WTC11 (cell line): ENCODE data around the gene HSPB6. TPM values are rescaled to one million over a fixed set of nuclear protein-coding genes. Genes with fewer than 3 reads are reported as not detected.

Experiments
- ATAC-seq: fragments of 200-7000 bp; cut with Tn5 transposase; 2 replicates; pipeline ENCODE4 v1.10.0; 2021; ENCODE audit warnings: mild to moderate bottlenecking, moderate library complexity
- CTCF ChIA-PET: fragments of 300-600 bp; sonication (Branson Sonifier 250); formaldehyde crosslinking; loops from one replicate; lab custom pipeline; 2021; ENCODE audit warnings: antibody characterized with exemption; lab: Charles Lee
- POLR2A ChIA-PET: fragments of 350-600 bp; sonication (Branson Sonifier 250); formaldehyde crosslinking; loops from one replicate; lab custom pipeline; 2021; ENCODE audit warnings: antibody characterized with exemption; lab: Charles Lee
- DNase-seq: peaks from one replicate; pipeline ENCODE4 v3.0.0; 2021; ENCODE audit warnings: low spot score
- H3K27ac Mint-ChIP-seq: 2 replicates; pipeline ENCODE4 v1.8.0; 2021; ENCODE audit warnings: mixed read lengths
- H3K27me3 Mint-ChIP-seq: 2 replicates; pipeline ENCODE4 v1.8.0; 2021; ENCODE audit warnings: low read depth, mild to moderate bottlenecking, moderate library complexity, mixed read lengths
- H3K36me3 Mint-ChIP-seq: 2 replicates; pipeline ENCODE4 v1.8.0; 2021; ENCODE audit warnings: mixed read lengths
- H3K4me1 Mint-ChIP-seq: 2 replicates; pipeline ENCODE4 v1.8.0; 2022; ENCODE audit warnings: mixed read lengths
- H3K4me3 Mint-ChIP-seq: 2 replicates; pipeline ENCODE4 v1.8.0; 2021; ENCODE audit warnings: mild to moderate bottlenecking, moderate library complexity, mixed read lengths
- H3K9me3 Mint-ChIP-seq: 2 replicates; pipeline ENCODE4 v1.8.0; 2021; ENCODE audit warnings: mixed read lengths
- ELF4 ChIP-seq: sonication (generic); formaldehyde crosslinking; IDR thresholded peaks from 2 replicates; pipeline ENCODE4 v1.8.1; 2022; ENCODE audit warnings: low read depth, mild to moderate bottlenecking, moderate library complexity, missing genetic modification reagents
- FOXP4 ChIP-seq: sonication (generic); formaldehyde crosslinking; IDR thresholded peaks from 2 replicates; pipeline ENCODE4 v1.8.0; 2022; ENCODE audit warnings: mild to moderate bottlenecking, missing genetic modification reagents
- GRHL2 ChIP-seq: fragments of 250-450 bp; sonication (Bioruptor Pico); IDR thresholded peaks from 2 replicates; pipeline ENCODE4 v1.8.0; 2022; ENCODE audit warnings: mild to moderate bottlenecking, moderate library complexity; ENCODE audit not compliant: insufficient replicate concordance, severe bottlenecking
- JUN ChIP-seq: sonication (generic); formaldehyde crosslinking; IDR thresholded peaks from 2 replicates; pipeline ENCODE4 v1.8.0; 2023; ENCODE audit warnings: mild to moderate bottlenecking, missing genetic modification reagents
- MAX ChIP-seq: sonication (generic); formaldehyde crosslinking; IDR thresholded peaks from 2 replicates; pipeline ENCODE4 v1.8.0; 2022; ENCODE audit warnings: mild to moderate bottlenecking, missing genetic modification reagents
- OVOL2 ChIP-seq: fragments of 250-450 bp; sonication (Bioruptor Pico); IDR thresholded peaks from 2 replicates; pipeline ENCODE4 v1.9.0; 2021; ENCODE audit warnings: mild to moderate bottlenecking, borderline replicate concordance
- PREB ChIP-seq: sonication (generic); formaldehyde crosslinking; IDR thresholded peaks from 2 replicates; pipeline ENCODE4 v1.8.1; 2022; ENCODE audit warnings: mild to moderate bottlenecking, missing genetic modification reagents, moderate library complexity, borderline replicate concordance
- RORB ChIP-seq: fragments of 250-450 bp; sonication (Bioruptor Pico); IDR thresholded peaks from 2 replicates; pipeline ENCODE4 v1.9.0; 2021; ENCODE audit warnings: mild to moderate bottlenecking
- SMAD3 ChIP-seq: sonication (generic); formaldehyde crosslinking; IDR thresholded peaks from 2 replicates; pipeline ENCODE4 v1.8.0; 2022; ENCODE audit warnings: missing genetic modification reagents, mild to moderate bottlenecking, borderline replicate concordance
- SMAD4 ChIP-seq: sonication (generic); formaldehyde crosslinking; IDR thresholded peaks from 2 replicates; pipeline ENCODE4 v1.8.0; 2022; ENCODE audit warnings: mild to moderate bottlenecking, missing genetic modification reagents
- SP1 ChIP-seq: sonication (generic); formaldehyde crosslinking; conservative IDR thresholded peaks from 2 replicates; pipeline ENCODE4 v1.8.1; 2022; ENCODE audit warnings: missing genetic modification reagents
- STAT6 ChIP-seq: sonication (generic); formaldehyde crosslinking; conservative IDR thresholded peaks from 2 replicates; pipeline ENCODE4 v1.8.1; 2023; ENCODE audit warnings: mild to moderate bottlenecking, low read depth, missing genetic modification reagents, moderate library complexity
- ZNF219 ChIP-seq: sonication (generic); formaldehyde crosslinking; IDR thresholded peaks from 2 replicates; pipeline ENCODE4 v1.8.0; 2023; ENCODE audit warnings: missing genetic modification reagents, mild to moderate bottlenecking, borderline replicate concordance
- ZNF396 ChIP-seq: fragments of 250-450 bp; sonication (Bioruptor Pico); IDR thresholded peaks from 2 replicates; pipeline ENCODE4 v1.8.0; 2021; ENCODE audit warnings: mild to moderate bottlenecking, moderate library complexity, borderline replicate concordance
- ZNF425 ChIP-seq: fragments of 250-450 bp; sonication (Bioruptor Pico); conservative IDR thresholded peaks from 2 replicates; pipeline ENCODE4 v1.9.0; 2021; ENCODE audit warnings: mild to moderate bottlenecking
- ZNF512 ChIP-seq: sonication (generic); formaldehyde crosslinking; IDR thresholded peaks from 2 replicates; pipeline ENCODE4 v1.8.1; 2022; ENCODE audit warnings: missing genetic modification reagents, borderline replicate concordance
- total RNA-seq: library from RNA; stranded (reverse); gene quantifications from 3 replicates; pipeline ENCODE4 v1.2.3, GENCODE V29; 2021

Gene HSPB6
- total RNA-seq, 1 experiment from 2014 or later, result 1.7 TPM

- POLR2A ChIA-PET, result interaction anchor here (1.1 to 1.6 kb wide), 2 partner anchors 20 to 23 kb away, joined by 4 to 5 read pairs; partner anchors contain the start of genes LIN37, PSENEN and U2AF1L4
- Mint-ChIP-seq H3K9me3 (no peaks in the 10 kb centered on the region), H3K27ac (no peak overlapping the region), H3K36me3 (peaks cover 13% of the 10 kb centered on the region; the same call in 1 of the 2 replicates), H3K4me3 (no peak overlapping the region), H3K27me3 (peaks cover 8% of the 10 kb centered on the region), H3K4me1 (peaks cover 13% of the 10 kb centered on the region)
- ATAC-seq (no peak), DNase-seq (no peak)
- TF ChIP-seq RORB (no peak), MAX (0 out of 2 replicates have a peak, but pooled peaks have one; percentile 8)
- CTCF ChIA-PET, result interaction anchor here (0.5 to 1.9 kb wide), 10 partner anchors 10 to 163 kb away, joined by 3 to 11 read pairs (median 4); partner anchors contain the start of genes LIN37, PROSER3, PSENEN and U2AF1L4
Observed at GRCh38 chr19:35768082-35768421, 11.2 kb upstream of the HSPB6 start.

- Mint-ChIP-seq H3K4me1 (peaks cover 13% of the 10 kb centered on the region), H3K4me3 (peak overlapping the region; percentile 54), H3K9me3 (no peaks in the 10 kb centered on the region), H3K36me3 (peaks cover 13% of the 10 kb centered on the region; the same call in 1 of the 2 replicates), H3K27ac (peak overlapping the region; percentile 79), H3K27me3 (peaks cover 2% of the 10 kb centered on the region)
- peak; percentile 92 for DNase-seq
- TF ChIP-seq JUN (no peak), PREB (CRISPR knock-in tag) (no peak), FOXP4 (no peak; the same call in 1 of the 2 replicates), ZNF512 (no peak), OVOL2 (CRISPR knock-in tag) (no peak), ZNF396 (CRISPR knock-in tag) (no peak), SP1 (peak; percentile 58; the same call in 1 of the 2 replicates), SMAD4 (no peak), ELF4 (CRISPR knock-in tag) (no peak), SMAD3 (CRISPR knock-in tag) (no peak), MAX (peak; percentile 46; the same call in 1 of the 2 replicates), GRHL2 (CRISPR knock-in tag) (no peak)
- peak; percentile 94 for ATAC-seq
- POLR2A ChIA-PET, result interaction anchor here (1.1 to 1.7 kb wide), 3 partner anchors 19 to 27 kb away, joined by 4 to 6 read pairs (median 5); partner anchors contain the start of genes LIN37, PSENEN and U2AF1L4
- CTCF ChIA-PET, result interaction anchor here (1.0 to 1.9 kb wide), 10 partner anchors 10 to 164 kb away, joined by 3 to 11 read pairs (median 4); partner anchors contain the start of genes LIN37, PROSER3, PSENEN and U2AF1L4
Observed at GRCh38 chr19:35767288-35768081, 10.7 kb upstream of the HSPB6 start.

GRCh38 chr19:35766571-35767104 is 9.8 kb upstream of the HSPB6 start:
- ChIA-PET POLR2A (interaction anchor here (1.7 kb wide), 1 partner anchor 26 kb away, joined by 6 read pairs; no protein-coding TSS in a partner anchor), CTCF (interaction anchor here (0.6 to 1.9 kb wide), 5 partner anchors 9 to 53 kb away, joined by 3 to 6 read pairs (median 4); partner anchors contain the start of genes LIN37, PROSER3, PSENEN and U2AF1L4)
- DNase-seq (no peak), ATAC-seq (no peak; the same call in 1 of the 2 replicates)
- peaks cover 19% of the 10 kb centered on the region for H3K36me3 Mint-ChIP-seq
- no peak overlapping the region for H3K27ac Mint-ChIP-seq
- peaks cover 13% of the 10 kb centered on the region for H3K4me1 Mint-ChIP-seq
- H3K4me3 Mint-ChIP-seq, result no peak overlapping the region
- no peaks in the 10 kb centered on the region for H3K9me3 Mint-ChIP-seq
- no peaks in the 10 kb centered on the region for H3K27me3 Mint-ChIP-seq
- TF ChIP-seq OVOL2 (CRISPR knock-in tag) (no peak), ZNF219 (no peak), STAT6 (no peak), ZNF425 (CRISPR knock-in tag) (no peak)
